Osteocyte (in vitro differentiated cells): ENCODE data around the gene GPC6. TPM values are rescaled to one million over a fixed set of nuclear protein-coding genes. Genes with fewer than 3 reads are reported as not detected.

Source experiments
- DNase-seq: peaks from one replicate; pipeline ENCODE4 v3.0.0; 2021; ENCODE audit warnings: mixed read lengths; ENCODE audit not compliant: unreplicated experiment; ENCODE audit errors: extremely low spot score
- H3K27ac Mint-ChIP-seq: one replicate; pipeline ENCODE4 v1.8.0; 2021; ENCODE audit warnings: mild to moderate bottlenecking, mixed read lengths; ENCODE audit not compliant: unreplicated experiment
- H3K27me3 Mint-ChIP-seq: one replicate; pipeline ENCODE4 v1.8.0; 2021; ENCODE audit warnings: mixed read lengths; ENCODE audit not compliant: unreplicated experiment
- H3K36me3 Mint-ChIP-seq: one replicate; pipeline ENCODE4 v1.8.0; 2021; ENCODE audit warnings: mixed read lengths; ENCODE audit not compliant: unreplicated experiment
- H3K4me1 Mint-ChIP-seq: one replicate; pipeline ENCODE4 v1.8.0; 2021; ENCODE audit warnings: mixed read lengths; ENCODE audit not compliant: unreplicated experiment
- H3K4me3 Mint-ChIP-seq: one replicate; pipeline ENCODE4 v1.8.0; 2021; ENCODE audit warnings: mild to moderate bottlenecking, moderate library complexity, mixed read lengths; ENCODE audit not compliant: unreplicated experiment
- H3K9me3 Mint-ChIP-seq: one replicate; pipeline ENCODE4 v1.8.0; 2021; ENCODE audit warnings: mixed read lengths; ENCODE audit not compliant: unreplicated experiment
- total RNA-seq: library from RNA; stranded (reverse); gene quantifications from 2 replicates; pipeline ENCODE4 v1.2.1, GENCODE V29; 2021
- TF ChIP-seq, protein P1 (sequence below): fragments of 200-600 bp; sonication (generic); IDR thresholded peaks from 2 replicates; pipeline ENCODE4 v1.5.0; 2021; ENCODE audit warnings: antibody characterized with exemption, mild to moderate bottlenecking, moderate library complexity

Gene GPC6
- total RNA-seq, 1 donor from 2014 or later = 125 TPM

DNA sequence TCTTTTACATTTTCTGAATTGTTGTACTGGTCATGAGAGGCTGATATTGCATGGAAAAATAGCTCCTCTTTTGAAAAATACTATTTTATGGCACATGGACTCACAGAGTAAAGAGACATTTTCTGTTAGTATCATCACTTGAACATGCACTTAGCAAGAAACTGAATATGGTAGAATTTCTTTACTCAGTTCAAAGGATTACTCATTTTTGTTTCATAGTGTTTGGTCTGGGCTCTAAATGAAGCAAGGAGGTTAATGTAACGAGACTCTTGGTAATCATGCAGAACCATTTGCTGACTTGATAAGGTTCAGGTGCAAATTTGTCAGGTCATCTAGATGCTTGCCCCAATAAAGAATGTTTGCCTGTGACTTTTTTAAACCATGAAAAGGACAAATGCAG lies 63.2 kb downstream of the GPC6 start:
- peaks cover 17% of the 10 kb centered on the region for H3K4me1 Mint-ChIP-seq
- no peak for DNase-seq
- H3K36me3 Mint-ChIP-seq = peaks cover under 1% of the 10 kb centered on the region
- no peak overlapping the region for H3K27ac Mint-ChIP-seq
- H3K4me3 Mint-ChIP-seq = no peak overlapping the region
- TF ChIP-seq, protein P1, sequence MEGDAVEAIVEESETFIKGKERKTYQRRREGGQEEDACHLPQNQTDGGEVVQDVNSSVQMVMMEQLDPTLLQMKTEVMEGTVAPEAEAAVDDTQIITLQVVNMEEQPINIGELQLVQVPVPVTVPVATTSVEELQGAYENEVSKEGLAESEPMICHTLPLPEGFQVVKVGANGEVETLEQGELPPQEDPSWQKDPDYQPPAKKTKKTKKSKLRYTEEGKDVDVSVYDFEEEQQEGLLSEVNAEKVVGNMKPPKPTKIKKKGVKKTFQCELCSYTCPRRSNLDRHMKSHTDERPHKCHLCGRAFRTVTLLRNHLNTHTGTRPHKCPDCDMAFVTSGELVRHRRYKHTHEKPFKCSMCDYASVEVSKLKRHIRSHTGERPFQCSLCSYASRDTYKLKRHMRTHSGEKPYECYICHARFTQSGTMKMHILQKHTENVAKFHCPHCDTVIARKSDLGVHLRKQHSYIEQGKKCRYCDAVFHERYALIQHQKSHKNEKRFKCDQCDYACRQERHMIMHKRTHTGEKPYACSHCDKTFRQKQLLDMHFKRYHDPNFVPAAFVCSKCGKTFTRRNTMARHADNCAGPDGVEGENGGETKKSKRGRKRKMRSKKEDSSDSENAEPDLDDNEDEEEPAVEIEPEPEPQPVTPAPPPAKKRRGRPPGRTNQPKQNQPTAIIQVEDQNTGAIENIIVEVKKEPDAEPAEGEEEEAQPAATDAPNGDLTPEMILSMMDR = no peak
- H3K9me3 Mint-ChIP-seq = no peaks in the 10 kb centered on the region
- H3K27me3 Mint-ChIP-seq = no peaks in the 10 kb centered on the region

DNA sequence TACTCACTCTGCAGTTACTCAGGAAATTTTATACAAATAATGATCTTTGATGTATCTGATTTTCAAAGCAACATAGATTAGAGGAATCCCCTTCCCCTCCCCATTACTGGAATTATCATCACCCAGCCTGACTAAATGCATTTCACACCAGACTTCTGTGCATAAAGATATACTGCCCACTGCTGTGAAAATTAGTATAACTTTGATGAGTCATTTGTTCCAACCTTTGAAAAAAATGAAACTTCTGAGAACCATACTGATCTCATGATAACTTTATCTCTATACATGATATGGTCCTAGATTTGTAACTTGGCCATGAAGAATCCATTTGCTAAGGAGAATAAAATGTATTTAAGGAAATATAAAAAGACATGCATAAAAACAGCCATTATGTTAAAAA lies 63.9 kb downstream of the GPC6 start:
- no peaks in the 10 kb centered on the region for H3K36me3 Mint-ChIP-seq
- H3K27ac Mint-ChIP-seq = no peak overlapping the region
- TF ChIP-seq, protein P1 = no peak
- peaks cover 16% of the 10 kb centered on the region for H3K4me1 Mint-ChIP-seq
- H3K4me3 Mint-ChIP-seq = no peak overlapping the region
- no peaks in the 10 kb centered on the region for H3K27me3 Mint-ChIP-seq
- H3K9me3 Mint-ChIP-seq = no peaks in the 10 kb centered on the region
- DNase-seq = no peak

DNA sequence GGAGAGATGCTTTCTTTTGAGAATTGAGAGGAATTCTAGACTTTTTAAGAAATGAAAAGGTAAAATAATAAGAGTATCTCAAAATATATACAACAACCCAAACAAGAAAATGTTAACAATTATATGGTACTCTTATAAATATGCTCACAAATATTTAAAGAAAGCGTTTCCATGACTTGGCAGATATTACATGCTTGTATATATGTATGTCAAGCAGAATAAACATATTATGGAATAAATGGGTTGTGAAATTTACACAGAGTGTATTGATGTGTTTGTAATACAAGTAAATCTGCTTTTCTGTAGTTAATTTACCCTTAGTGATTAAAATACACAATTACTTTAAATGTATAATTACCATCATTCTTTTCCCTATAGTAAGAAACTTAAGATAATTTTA lies 65.8 kb downstream of the GPC6 start:
- no peaks in the 10 kb centered on the region for H3K9me3 Mint-ChIP-seq
- H3K27ac Mint-ChIP-seq = no peak overlapping the region
- TF ChIP-seq, protein P1 = no peak
- no peaks in the 10 kb centered on the region for H3K36me3 Mint-ChIP-seq
- peaks cover 14% of the 10 kb centered on the region for H3K4me1 Mint-ChIP-seq
- no peaks in the 10 kb centered on the region for H3K27me3 Mint-ChIP-seq
- DNase-seq = no peak
- H3K4me3 Mint-ChIP-seq = no peak overlapping the region

DNA sequence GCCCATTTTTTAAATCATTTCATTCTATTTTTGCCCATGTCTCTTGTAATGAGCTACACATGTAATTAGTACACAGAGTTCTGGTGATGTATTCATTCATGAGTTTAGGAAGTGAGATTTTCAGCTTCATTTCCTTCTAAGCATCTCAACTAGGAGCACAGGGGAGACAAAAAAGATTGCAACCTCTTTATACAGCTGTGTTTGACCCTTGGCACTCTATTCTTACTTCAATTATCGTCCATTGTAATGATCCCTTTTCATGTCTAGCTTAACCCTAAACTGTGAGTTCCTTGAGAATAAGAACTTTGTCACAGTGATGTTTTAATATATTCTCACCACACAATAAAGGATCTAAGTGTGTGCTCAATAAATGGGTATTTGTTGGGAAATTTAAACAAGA lies 67.1 kb downstream of the GPC6 start:
- Mint-ChIP-seq H3K9me3 (no peaks in the 10 kb centered on the region), H3K36me3 (peaks cover 3% of the 10 kb centered on the region), H3K27ac (no peak overlapping the region), H3K4me3 (no peak overlapping the region), H3K4me1 (peaks cover 16% of the 10 kb centered on the region), H3K27me3 (no peaks in the 10 kb centered on the region)
- TF ChIP-seq, protein P1 = no peak
- no peak for DNase-seq

DNA sequence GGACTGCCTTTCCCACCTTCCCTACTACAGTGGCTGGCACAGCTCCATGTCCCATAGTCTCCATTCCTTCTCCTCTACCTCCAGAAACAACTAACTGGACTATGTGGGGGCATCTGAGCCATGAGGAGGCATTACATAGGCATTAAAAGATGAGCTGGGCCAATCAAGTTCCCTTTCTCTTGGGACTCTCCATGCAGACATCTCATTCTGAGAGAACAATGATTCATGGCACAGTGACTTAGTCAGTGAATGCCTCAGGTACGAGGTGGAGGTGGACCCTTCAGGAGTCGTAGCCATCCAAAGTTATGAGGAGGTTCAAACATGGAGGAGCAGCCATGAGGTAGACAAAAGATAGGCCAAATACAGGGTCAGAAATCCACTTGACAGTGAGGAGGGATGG lies 70.0 kb downstream of the GPC6 start:
- Mint-ChIP-seq H3K27me3 (no peaks in the 10 kb centered on the region), H3K9me3 (no peaks in the 10 kb centered on the region), H3K36me3 (peaks cover 4% of the 10 kb centered on the region), H3K4me1 (peaks cover 12% of the 10 kb centered on the region), H3K4me3 (no peak overlapping the region), H3K27ac (no peak overlapping the region)
- TF ChIP-seq, protein P1 = no peak
- DNase-seq = no peak
